SU-DHL-6 (cell line): ENCODE data around the gene WIF1.

Experiments
- H2AFZ ChIP-seq: fragments of 200-600 bp; sonication (generic); 2 replicates; pipeline ENCODE4 v1.6.1; 2014; ENCODE audit warnings: low read depth, mild to moderate bottlenecking, moderate library complexity, mixed read lengths, antibody characterized with exemption, low read length; ENCODE audit not compliant: severe bottlenecking
- H3F3A ChIP-seq: fragments of 200-600 bp; shearing (Covaris generic); 2 replicates; pipeline ENCODE4 v1.6.0; 2016; ENCODE audit warnings: antibody characterized with exemption, mild to moderate bottlenecking; ENCODE audit not compliant: insufficient read depth
- H3K27ac ChIP-seq: fragments of 200-600 bp; sonication (generic); 2 replicates; pipeline ENCODE4 v1.5.1; 2016; ENCODE audit warnings: low read depth, mild to moderate bottlenecking, low read length, moderate library complexity, mixed read lengths
- H3K27me3 ChIP-seq: fragments of 200-600 bp; sonication (generic), shearing (Covaris generic); 2 replicates; pipeline ENCODE4 v1.6.0; 2014; ENCODE audit warnings: mild to moderate bottlenecking, low read length
- H3K36me3 ChIP-seq: fragments of 200-600 bp; sonication (generic); 2 replicates; pipeline ENCODE4 v1.6.1; 2014; ENCODE audit warnings: mild to moderate bottlenecking, low read length, mixed read lengths
- H3K4me2 ChIP-seq: fragments of 300-600, 200-600 bp; shearing (Covaris generic), sonication (generic); 2 replicates; pipeline ENCODE4 v1.6.0; 2014; ENCODE audit warnings: low read length, low read depth, mild to moderate bottlenecking; ENCODE audit not compliant: poor library complexity, severe bottlenecking
- H3K4me3 ChIP-seq: fragments of 200-600 bp; sonication (generic); 2 replicates; pipeline ENCODE4 v1.5.1; 2014; ENCODE audit warnings: antibody characterized with exemption, low read length, mild to moderate bottlenecking, mixed read lengths; ENCODE audit not compliant: insufficient read depth, poor library complexity, severe bottlenecking
- H3K79me2 ChIP-seq: fragments of 200-600 bp; sonication (generic); 2 replicates; pipeline ENCODE4 v1.6.1; 2014; ENCODE audit warnings: mild to moderate bottlenecking, low read length, moderate library complexity; ENCODE audit not compliant: insufficient read depth
- H3K9ac ChIP-seq: fragments of 200-600 bp; sonication (generic); 2 replicates; pipeline ENCODE4 v1.7.0; 2014; ENCODE audit warnings: mild to moderate bottlenecking, low read length
- H3K9me2 ChIP-seq: fragments of 200-600 bp; sonication (generic); replicated peaks from 2 replicates; pipeline ENCODE4 v1.6.1; 2014; ENCODE audit warnings: low read length; ENCODE audit not compliant: insufficient read depth
- H3K9me3 ChIP-seq: fragments of 200-600 bp; sonication (generic); 2 replicates; pipeline ENCODE4 v1.6.1; 2014; ENCODE audit warnings: low read length, mixed read lengths; ENCODE audit not compliant: insufficient read depth
- H4K20me1 ChIP-seq: fragments of 200-600 bp; sonication (generic); 2 replicates; pipeline ENCODE4 v1.6.1; 2014; ENCODE audit warnings: low read depth, mild to moderate bottlenecking, antibody characterized with exemption, low read length, moderate library complexity, mixed read lengths
- EZH2phosphoT487 ChIP-seq: fragments of 200-600 bp; sonication (generic), shearing (Covaris generic); conservative IDR thresholded peaks from 2 replicates; pipeline ENCODE4 v1.6.1; 2018; ENCODE audit warnings: mild to moderate bottlenecking, antibody characterized with exemption, low read length, moderate library complexity, mixed read lengths
- TF ChIP-seq, protein P1 (sequence below): fragments of 200-600 bp; sonication (generic); IDR thresholded peaks from one replicate; pipeline ENCODE4 v1.5.1; 2017; ENCODE audit warnings: antibody characterized with exemption, mild to moderate bottlenecking, low read length, moderate library complexity; ENCODE audit not compliant: insufficient read depth, poor library complexity, severe bottlenecking

The WIF1 gene

DNA sequence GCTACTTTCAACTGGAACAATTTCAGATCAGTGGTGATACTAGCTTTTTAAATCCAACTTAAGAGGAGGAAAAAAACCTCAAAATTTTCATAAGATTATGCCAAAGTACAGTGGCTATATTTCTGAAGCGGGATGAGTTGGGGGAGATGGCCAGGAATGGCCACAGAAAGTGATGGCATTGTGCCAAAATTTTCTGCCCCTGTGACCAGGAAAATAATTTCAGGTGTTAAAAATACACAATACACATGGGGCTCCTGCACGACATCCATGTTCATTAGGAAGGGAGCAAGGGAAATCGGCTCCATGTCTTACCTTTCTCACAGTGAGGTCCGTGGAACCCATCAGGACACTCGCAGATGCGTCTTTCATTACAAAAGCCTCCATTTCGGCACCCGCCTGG lies 53.7 kb downstream of the WIF1 start:
- no peak overlapping the region for H3K4me2 ChIP-seq
- TF ChIP-seq, protein P1, sequence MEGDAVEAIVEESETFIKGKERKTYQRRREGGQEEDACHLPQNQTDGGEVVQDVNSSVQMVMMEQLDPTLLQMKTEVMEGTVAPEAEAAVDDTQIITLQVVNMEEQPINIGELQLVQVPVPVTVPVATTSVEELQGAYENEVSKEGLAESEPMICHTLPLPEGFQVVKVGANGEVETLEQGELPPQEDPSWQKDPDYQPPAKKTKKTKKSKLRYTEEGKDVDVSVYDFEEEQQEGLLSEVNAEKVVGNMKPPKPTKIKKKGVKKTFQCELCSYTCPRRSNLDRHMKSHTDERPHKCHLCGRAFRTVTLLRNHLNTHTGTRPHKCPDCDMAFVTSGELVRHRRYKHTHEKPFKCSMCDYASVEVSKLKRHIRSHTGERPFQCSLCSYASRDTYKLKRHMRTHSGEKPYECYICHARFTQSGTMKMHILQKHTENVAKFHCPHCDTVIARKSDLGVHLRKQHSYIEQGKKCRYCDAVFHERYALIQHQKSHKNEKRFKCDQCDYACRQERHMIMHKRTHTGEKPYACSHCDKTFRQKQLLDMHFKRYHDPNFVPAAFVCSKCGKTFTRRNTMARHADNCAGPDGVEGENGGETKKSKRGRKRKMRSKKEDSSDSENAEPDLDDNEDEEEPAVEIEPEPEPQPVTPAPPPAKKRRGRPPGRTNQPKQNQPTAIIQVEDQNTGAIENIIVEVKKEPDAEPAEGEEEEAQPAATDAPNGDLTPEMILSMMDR, result no peak
- TF ChIP-seq EZH2phosphoT487, result no peak
- no peak overlapping the region for H3K4me3 ChIP-seq
- H3K79me2 ChIP-seq, result no peaks in the 10 kb centered on the region
- no peaks in the 10 kb centered on the region for H3F3A ChIP-seq
- H4K20me1 ChIP-seq, result no peaks in the 10 kb centered on the region
- H3K9me3 ChIP-seq, result no peaks in the 10 kb centered on the region
- H3K36me3 ChIP-seq, result no peaks in the 10 kb centered on the region
- H3K9me2 ChIP-seq, result no peaks in the 10 kb centered on the region
- H2AFZ ChIP-seq, result no peak overlapping the region
- no peak overlapping the region for H3K27ac ChIP-seq
- no peak overlapping the region for H3K9ac ChIP-seq
- no peaks in the 10 kb centered on the region for H3K27me3 ChIP-seq

DNA sequence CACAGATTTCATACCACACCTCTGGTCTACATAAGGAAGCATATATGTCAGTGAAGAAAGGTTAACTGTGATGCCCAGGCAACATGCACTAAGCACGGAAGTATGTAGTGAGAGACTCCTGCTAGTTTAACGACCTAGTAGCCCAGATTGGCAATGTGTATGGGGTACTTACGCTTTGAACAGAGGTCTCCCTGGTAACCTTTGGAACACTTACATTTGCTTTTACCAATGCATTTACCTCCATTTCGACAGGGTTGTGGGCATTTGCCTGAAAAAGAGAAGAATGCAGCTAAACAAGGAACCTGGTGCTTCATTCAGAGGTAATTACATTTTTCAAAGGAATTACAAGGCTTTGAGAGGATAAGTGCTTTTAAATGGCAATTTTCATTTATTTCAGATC lies 65.2 kb downstream of the WIF1 start:
- H3K9me3 ChIP-seq, result no peaks in the 10 kb centered on the region
- H4K20me1 ChIP-seq, result no peaks in the 10 kb centered on the region
- H3K27me3 ChIP-seq, result no peaks in the 10 kb centered on the region
- no peak overlapping the region for H3K4me2 ChIP-seq
- H3K36me3 ChIP-seq, result no peaks in the 10 kb centered on the region
- H3K4me3 ChIP-seq, result no peak overlapping the region
- no peak overlapping the region for H3K9ac ChIP-seq
- no peak overlapping the region for H2AFZ ChIP-seq
- no peak overlapping the region for H3K27ac ChIP-seq
- no peaks in the 10 kb centered on the region for H3K79me2 ChIP-seq
- TF ChIP-seq EZH2phosphoT487, result no peak
- TF ChIP-seq, protein P1, result no peak
- H3F3A ChIP-seq, result no peaks in the 10 kb centered on the region
- no peaks in the 10 kb centered on the region for H3K9me2 ChIP-seq

DNA sequence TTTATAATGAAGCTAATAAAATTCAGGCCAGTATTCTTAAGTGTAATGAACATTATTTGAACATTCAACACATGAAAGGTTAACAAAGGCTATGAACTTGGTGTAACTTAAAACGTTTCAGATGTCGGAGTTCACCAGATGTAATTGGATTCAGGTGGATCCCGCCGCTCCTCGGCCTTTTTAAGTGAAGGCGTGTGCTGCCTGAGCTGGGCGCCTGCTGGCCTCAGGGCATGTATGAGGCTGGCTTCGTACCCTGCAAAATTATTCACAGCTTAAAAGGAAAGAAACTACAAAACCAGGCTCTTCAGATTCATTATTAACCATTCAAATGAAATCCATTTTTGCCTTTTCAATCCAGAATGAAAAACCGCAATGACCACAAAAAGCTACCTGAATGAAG lies 69.9 kb downstream of the WIF1 start:
- no peaks in the 10 kb centered on the region for H3K27me3 ChIP-seq
- H2AFZ ChIP-seq, result no peak overlapping the region
- no peaks in the 10 kb centered on the region for H3K9me2 ChIP-seq
- TF ChIP-seq, protein P1, result no peak
- TF ChIP-seq EZH2phosphoT487, result no peak
- no peak overlapping the region for H3K27ac ChIP-seq
- no peaks in the 10 kb centered on the region for H3F3A ChIP-seq
- no peak overlapping the region for H3K9ac ChIP-seq
- H4K20me1 ChIP-seq, result no peaks in the 10 kb centered on the region
- H3K36me3 ChIP-seq, result no peaks in the 10 kb centered on the region
- no peaks in the 10 kb centered on the region for H3K9me3 ChIP-seq
- H3K4me3 ChIP-seq, result no peak overlapping the region
- H3K4me2 ChIP-seq, result no peak overlapping the region
- H3K79me2 ChIP-seq, result no peaks in the 10 kb centered on the region

DNA sequence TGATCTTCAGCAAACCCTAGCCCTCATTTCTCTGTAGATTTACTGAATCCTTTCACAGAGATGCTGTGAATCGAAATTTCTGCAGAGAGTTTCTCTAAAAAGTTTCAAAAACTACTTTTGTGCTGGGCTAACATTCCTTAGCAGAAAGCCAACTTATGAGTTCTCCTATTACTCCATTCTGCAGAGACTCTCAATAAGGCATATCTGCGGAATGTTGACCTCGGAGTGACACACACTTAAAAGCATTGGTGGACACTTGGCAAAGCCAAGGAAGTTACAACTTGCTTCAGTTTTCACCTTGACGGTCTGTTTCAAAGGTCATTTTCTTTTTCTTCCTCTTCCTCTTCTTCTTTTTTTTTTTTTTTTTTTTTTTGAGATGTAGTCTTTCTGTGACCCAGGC lies 75.8 kb downstream of the WIF1 start:
- no peaks in the 10 kb centered on the region for H4K20me1 ChIP-seq
- no peaks in the 10 kb centered on the region for H3K79me2 ChIP-seq
- H2AFZ ChIP-seq, result no peak overlapping the region

More for the DNA sequence above, 75.8 kb downstream of the WIF1 start:
- no peaks in the 10 kb centered on the region for H3K36me3 ChIP-seq
- no peak overlapping the region for H3K4me2 ChIP-seq
- no peak overlapping the region for H3K27ac ChIP-seq
- H3K27me3 ChIP-seq, result no peaks in the 10 kb centered on the region
- no peak overlapping the region for H3K4me3 ChIP-seq
- H3K9me3 ChIP-seq, result no peaks in the 10 kb centered on the region
- H3K9ac ChIP-seq, result no peak overlapping the region
- no peaks in the 10 kb centered on the region for H3F3A ChIP-seq
- no peaks in the 10 kb centered on the region for H3K9me2 ChIP-seq
- TF ChIP-seq, protein P1, result no peak
- TF ChIP-seq EZH2phosphoT487, result no peak
